Tibial nerve (tissue), 3 donors: ENCODE results near the gene GTPBP4.

Experiments used
- POLR2A ChIP-seq, 2 donors: fragments of 450-650 bp; IDR thresholded peaks; one replicate each; pipeline ENCODE4 v1.6.1; 2017; ENCODE audit warnings: antibody characterized with exemption in 2 of 2, mild to moderate bottlenecking in 2 of 2, moderate library complexity in 2 of 2
- TF ChIP-seq, protein P1 (sequence below), 5 experiments: fragments of 200-600 bp in 3 of 5; fragments of 450-650 bp in 2 of 5; sonication (generic) in 3 of 5; IDR thresholded peaks; one replicate each; pipeline ENCODE4 v1.5.1; 2016 to 2019; ENCODE audit warnings: antibody characterized with exemption in 5 of 5, mild to moderate bottlenecking in 3 of 5, moderate library complexity in 2 of 5

DNA sequence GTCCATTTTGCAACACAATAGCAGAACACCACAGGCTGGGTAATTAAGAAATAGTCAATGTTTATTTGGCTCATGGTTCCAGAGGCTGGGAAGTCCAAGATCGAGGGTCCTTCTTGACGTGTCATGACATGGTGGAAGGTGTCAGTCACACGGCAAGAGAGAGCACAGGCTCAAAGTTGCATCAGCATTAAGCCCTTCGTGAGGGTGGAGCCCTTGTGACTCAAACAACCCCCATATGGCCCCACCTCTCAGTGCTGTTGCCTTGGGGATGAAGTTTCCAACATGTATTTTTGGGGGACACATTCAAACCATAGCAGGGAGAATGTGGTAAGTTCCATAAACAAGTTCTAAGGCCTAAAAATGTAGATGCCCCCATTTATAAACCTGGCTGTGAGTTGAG lies 24.6 kb upstream of the GTPBP4 start:
- no peak for TF ChIP-seq POLR2A (IDR thresholded peaks at IDR 0.05)
- TF ChIP-seq, protein P1, sequence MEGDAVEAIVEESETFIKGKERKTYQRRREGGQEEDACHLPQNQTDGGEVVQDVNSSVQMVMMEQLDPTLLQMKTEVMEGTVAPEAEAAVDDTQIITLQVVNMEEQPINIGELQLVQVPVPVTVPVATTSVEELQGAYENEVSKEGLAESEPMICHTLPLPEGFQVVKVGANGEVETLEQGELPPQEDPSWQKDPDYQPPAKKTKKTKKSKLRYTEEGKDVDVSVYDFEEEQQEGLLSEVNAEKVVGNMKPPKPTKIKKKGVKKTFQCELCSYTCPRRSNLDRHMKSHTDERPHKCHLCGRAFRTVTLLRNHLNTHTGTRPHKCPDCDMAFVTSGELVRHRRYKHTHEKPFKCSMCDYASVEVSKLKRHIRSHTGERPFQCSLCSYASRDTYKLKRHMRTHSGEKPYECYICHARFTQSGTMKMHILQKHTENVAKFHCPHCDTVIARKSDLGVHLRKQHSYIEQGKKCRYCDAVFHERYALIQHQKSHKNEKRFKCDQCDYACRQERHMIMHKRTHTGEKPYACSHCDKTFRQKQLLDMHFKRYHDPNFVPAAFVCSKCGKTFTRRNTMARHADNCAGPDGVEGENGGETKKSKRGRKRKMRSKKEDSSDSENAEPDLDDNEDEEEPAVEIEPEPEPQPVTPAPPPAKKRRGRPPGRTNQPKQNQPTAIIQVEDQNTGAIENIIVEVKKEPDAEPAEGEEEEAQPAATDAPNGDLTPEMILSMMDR (IDR thresholded peaks at IDR 0.05), result no peak
